GM19193 (cell line): ENCODE measurements around the gene BASP1.

ENCODE experiments used
- POLR2A ChIP-seq: IDR thresholded peaks from 4 replicates; pipeline ENCODE4 v1.6.1; 2011; ENCODE audit not compliant: insufficient read depth, insufficient read length; ENCODE audit errors: extremely low read depth

The BASP1 gene

GRCh38 chr5:17187011-17187785, 30.2 kb upstream of the BASP1 start:
- TF ChIP-seq POLR2A: no peak

GRCh38 chr5:17187786-17188170, 29.7 kb upstream of the BASP1 start:
- no peak for TF ChIP-seq POLR2A

GRCh38 chr5:17189381-17190036, 27.9 kb upstream of the BASP1 start:
- no peak for TF ChIP-seq POLR2A

- no peak for TF ChIP-seq POLR2A
Measured at GRCh38 chr5:17190242-17190778, 27.1 kb upstream of the BASP1 start.

- TF ChIP-seq POLR2A: no peak
Measured at GRCh38 chr5:17190799-17191391, 26.5 kb upstream of the BASP1 start.

- TF ChIP-seq POLR2A: no peak
Measured at GRCh38 chr5:17192191-17192590, 25.2 kb upstream of the BASP1 start.

- TF ChIP-seq POLR2A: no peak
Measured at GRCh38 chr5:17196024-17196423, 21.4 kb upstream of the BASP1 start.

- no peak for TF ChIP-seq POLR2A
Measured at GRCh38 chr5:17196697-17197096, 20.7 kb upstream of the BASP1 start.

GRCh38 chr5:17203329-17204132, 13.9 kb upstream of the BASP1 start:
- no peak for TF ChIP-seq POLR2A

GRCh38 chr5:17204133-17204489, 13.3 kb upstream of the BASP1 start:
- TF ChIP-seq POLR2A: no peak

GRCh38 chr5:17206021-17206420, 11.4 kb upstream of the BASP1 start:
- TF ChIP-seq POLR2A: no peak

- no peak for TF ChIP-seq POLR2A
Measured at GRCh38 chr5:17212191-17212590, 5.2 kb upstream of the BASP1 start.

GRCh38 chr5:17212996-17213395, 4.4 kb upstream of the BASP1 start:
- TF ChIP-seq POLR2A: no peak

- no peak for TF ChIP-seq POLR2A
Measured at GRCh38 chr5:17213938-17214337, 3.5 kb upstream of the BASP1 start.

- TF ChIP-seq POLR2A: no peak
Measured at GRCh38 chr5:17214893-17215292, 2.5 kb upstream of the BASP1 start.
